Globus pallidus (tissue), 1 donor: ENCODE measurements around the gene PBX4.
A peak's percentile ranks its signal among the peaks of the same experiment; 100 is the strongest.

Experiments
- DNase-seq: peaks from one replicate; pipeline ENCODE4 v3.0.0-alpha.2; 2015; ENCODE audit warnings: low spot score

PBX4 gene

DNA sequence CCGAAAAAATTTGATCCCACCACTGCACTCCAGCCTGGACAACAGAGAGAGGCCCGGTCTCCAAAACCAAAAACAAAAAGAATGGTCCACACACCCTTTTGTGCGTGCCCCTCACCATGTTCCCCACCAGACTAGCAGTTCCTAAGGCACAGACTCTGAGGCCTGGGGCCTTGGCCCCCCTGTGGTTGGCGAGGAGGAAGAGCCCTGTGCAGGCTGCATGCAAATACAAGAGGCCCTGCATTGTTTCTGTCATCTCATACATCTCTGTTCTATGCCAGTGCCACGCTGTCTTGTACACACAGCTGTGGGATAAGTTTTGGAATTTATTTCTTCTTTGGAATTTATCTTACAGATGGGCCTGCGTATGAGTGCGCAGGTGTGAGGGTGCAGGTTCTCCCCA is 94.4 kb downstream of the PBX4 start:
- no peak for DNase-seq

DNA sequence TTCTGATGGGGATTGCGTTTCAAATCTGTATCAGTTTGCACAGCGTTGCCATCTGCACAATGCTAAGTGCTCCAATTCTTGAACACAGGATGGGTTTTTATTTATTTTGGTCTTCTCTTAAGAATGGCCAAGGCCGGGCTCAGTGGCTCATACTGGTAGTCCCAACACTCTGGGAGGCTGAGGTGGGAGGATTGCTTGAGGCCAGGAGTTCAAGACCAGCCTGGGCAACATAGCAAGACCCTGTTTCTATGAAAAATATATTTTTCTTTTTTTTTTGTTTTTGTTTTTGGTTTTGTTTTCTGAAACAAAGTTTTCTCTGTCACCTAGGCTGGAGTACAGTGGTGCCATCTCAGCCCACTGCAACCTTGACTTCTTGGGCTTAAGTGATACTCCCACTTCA is 95.3 kb downstream of the PBX4 start:
- no peak for DNase-seq

DNA sequence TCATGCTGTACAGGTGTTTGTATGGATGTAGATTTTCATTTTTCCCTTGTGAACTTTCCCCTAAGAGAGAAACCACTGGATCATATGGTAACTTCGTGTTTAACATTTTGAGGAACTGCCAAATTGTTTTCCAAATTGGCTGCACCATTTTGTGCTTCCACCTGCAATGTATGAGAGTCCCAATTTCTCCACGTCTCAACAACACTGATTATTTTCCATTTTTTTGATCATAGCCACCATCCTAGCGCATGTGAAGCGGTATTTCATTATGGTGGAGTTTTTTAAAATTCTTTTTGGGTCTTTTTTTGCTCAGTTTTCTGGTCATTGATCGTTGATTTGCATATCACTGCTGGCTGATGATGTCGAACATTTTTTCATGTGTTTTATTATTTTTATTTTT is 97.5 kb downstream of the PBX4 start:
- no peak for DNase-seq

DNA sequence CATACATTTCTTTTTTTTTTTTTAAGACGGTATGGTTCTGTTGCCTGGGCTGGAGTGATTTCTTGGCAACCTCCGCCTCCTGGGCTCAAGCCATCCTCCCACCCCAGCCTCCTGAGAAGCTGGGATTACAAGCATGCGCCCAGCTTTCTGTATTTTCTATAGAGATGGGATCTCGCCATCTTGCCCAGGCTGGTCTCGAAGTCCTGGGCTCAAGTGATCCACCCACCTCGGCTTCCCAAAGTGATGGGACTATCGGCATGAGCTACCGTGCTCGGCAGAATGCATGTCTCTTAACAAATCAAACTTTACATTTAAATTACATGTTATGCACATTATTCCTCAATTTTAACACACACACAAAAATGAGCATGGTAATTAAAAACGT is 101.3 kb downstream of the PBX4 start:
- DNase-seq: no peak

DNA sequence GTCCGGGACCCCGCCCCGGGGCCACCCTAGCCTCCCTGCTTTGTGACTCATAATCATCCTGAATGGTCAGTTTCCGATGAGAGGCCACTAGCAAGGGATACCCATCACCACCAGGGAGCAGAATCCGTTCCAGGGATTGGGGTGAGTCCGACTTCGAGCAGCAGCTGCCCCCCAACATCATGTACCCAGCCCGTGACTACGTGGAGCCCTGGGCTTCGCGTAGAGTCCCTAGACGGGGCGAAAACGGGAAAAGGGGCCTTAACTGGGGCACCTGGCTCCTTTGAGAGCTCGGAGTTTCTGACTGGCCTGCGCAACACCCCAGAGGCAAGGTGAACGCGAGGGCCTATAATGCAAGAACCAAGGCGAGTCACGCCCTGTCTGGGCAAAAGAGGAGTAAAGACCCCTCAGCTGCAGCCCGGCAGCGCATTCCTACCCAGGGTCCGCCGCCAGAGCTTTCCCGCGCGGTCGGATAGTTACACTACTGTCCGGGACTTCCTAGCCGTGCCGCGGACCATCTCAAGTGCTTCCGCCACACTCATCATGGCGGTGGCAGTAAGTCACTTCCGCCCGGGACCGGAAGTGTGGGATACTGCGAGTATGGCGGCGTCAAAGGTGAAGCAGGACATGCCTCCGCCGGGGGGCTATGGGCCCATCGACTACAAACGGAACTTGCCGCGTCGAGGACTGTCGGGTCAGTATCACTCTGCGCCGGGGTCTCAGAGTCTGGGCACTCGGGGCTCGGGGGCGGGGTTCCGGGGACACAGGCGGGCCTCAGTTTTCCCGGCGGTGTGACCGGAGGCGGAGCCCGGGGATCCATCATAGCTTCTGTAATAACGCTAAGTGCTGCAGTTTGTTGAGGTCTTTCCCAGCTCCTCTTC is 102.6 kb downstream of the PBX4 start, which contains the start of gene NDUFA13:
NDUFA13 (plus strand) TSS at position 584 of the 878 bp plus-strand sequence; CDS start at position 598, 14 bp downstream.
- peak; percentile 89 for DNase-seq

DNA sequence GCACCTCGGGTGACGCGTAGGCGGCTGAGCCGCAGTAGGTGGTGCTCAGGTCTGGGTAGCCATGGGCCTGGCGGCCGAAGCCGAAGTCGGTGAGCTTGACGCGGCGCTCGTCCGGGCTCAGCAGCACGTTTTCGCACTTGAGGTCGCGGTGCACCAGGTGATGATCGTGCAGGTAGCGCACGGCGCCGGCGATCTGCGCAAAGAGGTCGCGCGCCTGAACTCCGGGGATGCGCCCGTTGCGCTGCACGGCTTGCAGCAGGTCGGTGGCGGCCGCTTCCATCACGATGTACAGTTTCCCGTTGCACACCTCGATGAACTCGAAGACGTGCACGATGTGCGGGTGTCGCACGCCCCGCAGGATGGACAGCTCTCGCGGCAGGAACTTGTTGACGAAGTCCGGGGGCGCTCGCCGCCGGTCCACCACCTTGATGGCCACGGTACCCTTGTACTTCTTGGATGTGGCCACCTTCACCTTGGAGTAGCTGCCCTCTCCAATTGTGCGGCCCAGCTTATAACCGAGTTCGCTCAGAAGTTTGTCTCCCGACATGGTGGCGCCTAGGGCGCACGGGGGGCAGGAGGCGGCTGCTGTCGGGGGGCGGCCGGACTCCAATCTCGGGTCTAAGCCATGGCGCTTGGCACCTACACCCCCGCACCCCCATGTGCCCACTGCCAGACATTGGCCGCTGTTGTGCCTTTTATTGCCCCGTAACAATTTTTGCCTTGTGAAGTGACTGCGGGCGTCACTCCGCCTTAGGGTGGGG is 103.4 kb downstream of the PBX4 start, which contains the start of gene TSSK6:
TSSK6 (minus strand) TSS at position 668 of the 761 bp plus-strand sequence; CDS start at position 547, 121 bp downstream.
- no peak for DNase-seq

DNA sequence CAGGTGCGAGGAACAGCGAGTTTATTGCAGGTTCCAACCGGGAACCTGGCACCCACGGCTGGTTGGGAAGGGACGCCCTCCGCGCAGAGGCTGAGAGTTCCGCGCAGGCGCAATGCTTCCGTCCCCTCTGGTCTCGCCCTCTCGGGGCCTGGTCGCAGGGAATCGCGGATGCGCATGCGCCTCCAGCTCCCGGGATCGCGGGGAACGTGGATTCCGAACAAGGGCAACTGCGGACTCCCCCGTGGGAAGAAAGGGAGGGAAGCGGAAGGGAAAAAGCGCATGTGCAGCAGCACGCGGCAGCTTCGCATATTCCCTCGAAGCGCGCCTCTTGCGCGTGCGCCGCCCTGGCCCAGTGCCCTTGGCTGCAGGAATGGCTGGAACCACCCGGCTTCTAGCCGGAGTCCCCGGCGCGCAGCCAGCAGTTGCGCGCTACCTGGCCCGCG is 104.3 kb downstream of the PBX4 start:
- no peak for DNase-seq

DNA sequence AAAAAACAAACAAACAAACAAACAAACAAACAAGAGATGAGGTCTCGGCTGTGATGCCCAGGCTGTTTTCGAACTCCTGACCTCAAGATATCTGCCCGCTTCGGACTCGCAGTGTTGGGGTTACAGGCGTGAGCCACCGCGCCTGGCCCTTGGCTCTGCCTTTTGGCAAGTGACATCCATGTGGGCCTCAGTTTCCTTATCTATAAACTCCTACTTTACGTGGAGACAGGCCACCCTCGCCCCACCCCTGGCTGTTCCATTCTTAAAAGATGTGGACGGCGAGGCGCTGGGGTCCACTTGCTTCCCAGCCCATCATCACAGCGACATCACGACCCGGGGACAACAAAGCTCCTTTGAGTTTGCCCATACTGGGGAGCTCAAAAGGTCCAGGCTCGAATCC is 104.8 kb downstream of the PBX4 start:
- no peak for DNase-seq
